ENCODE measurements around the gene SBF1.

Gene SBF1

DNA sequence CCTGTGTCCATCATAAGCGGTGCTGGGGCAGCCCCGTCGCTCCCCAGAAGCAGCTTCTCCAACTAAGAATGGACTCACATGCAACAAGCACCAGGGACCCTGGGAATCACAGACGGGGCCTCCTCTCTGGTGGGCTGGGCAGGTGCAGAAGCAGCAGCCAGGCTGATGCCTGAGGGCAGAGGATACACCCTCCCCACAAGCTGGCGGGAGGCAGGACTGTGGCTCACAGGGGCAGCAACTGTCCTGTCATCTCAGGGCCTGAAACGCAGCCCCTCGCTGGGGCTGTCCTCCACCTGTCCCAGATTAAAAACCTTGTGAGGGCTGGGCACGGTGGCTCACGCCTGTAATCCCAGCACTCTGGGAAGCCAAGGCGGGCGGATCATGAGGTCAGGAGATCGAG is 3.1 kb upstream of the SBF1 start:
- WGBS (ENCODE audit: insufficient coverage): 96% methylated on average over 10 of the region's 12 CpGs
- H3K4me1 ChIP-seq (ENCODE audit: control extremely low read depth in 1 of 4, control insufficient read depth in 4 of 4, insufficient read depth in 4 of 4, low read length in 3 of 4): peaks cover 0 to 36% (median 32%) of the 10 kb centered on the region in 4 experiments
- no peak overlapping the region for H3K27ac ChIP-seq (ENCODE audit: insufficient read depth in 1 of 2, low read depth in 1 of 2, low read length in 2 of 2, poor library complexity in 1 of 2, severe bottlenecking in 2 of 2)
- POLR2A ChIA-PET: no interaction called here
- H3K27me3 ChIP-seq (replicated peaks in 2 of 5; ENCODE audit: control insufficient read depth in 4 of 5, insufficient read depth in 5 of 5, low read length in 4 of 5): peaks cover 0 to 45% (median 18%) of the 10 kb centered on the region in 5 experiments
- no peak for DNase-seq
- no peaks in the 10 kb centered on the region for H3K36me3 ChIP-seq (ENCODE audit: control insufficient read depth in 4 of 4, insufficient read depth in 4 of 4, low read length in 3 of 4)
- CTCF ChIA-PET: interaction anchor here (1.0 kb wide), 1 partner anchor 22 kb away, joined by 3 read pairs; no protein-coding TSS in a partner anchor
- no peak overlapping the region for H3K4me3 ChIP-seq (ENCODE audit: control insufficient read depth in 1 of 7, extremely low read depth in 1 of 7, insufficient read depth in 4 of 7, low read depth in 2 of 7, low read length in 6 of 7)
- H3K9me3 ChIP-seq (ENCODE audit: control extremely low read depth in 1 of 5, control insufficient read depth in 4 of 5, insufficient read depth in 2 of 5, low read depth in 1 of 5, low read length in 4 of 5): no peaks in the 10 kb centered on the region

DNA sequence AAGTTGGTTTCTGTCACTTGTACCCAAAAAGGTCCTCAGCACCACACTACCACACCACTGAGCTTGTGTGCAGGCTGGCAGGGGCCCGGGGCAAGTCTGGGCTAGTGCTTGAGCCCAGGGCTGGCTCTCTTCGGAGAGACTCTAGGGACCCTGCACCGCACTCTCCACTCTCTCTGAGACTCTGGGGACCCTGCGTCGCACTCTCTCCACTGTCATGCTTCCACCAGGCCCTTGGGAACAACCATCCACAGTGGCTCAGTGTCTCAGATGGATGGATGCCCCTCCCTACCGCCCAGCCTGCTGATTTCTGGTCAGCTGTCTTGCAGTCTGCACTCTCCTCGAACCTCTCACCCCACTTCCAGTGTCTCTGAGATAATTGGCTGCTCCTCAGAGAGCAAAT is 2.0 kb upstream of the SBF1 start:
- no peak overlapping the region for H3K27ac ChIP-seq (ENCODE audit: insufficient read depth in 1 of 2, low read depth in 1 of 2, low read length in 2 of 2, poor library complexity in 1 of 2, severe bottlenecking in 2 of 2)
- POLR2A ChIA-PET: no interaction called here
- H3K4me3 ChIP-seq (ENCODE audit: control insufficient read depth in 1 of 7, extremely low read depth in 1 of 7, insufficient read depth in 4 of 7, low read depth in 2 of 7, low read length in 6 of 7): no peak overlapping the region
- WGBS (ENCODE audit: insufficient coverage): 97% methylated on average over 5 of the region's 7 CpGs
- H3K9me3 ChIP-seq (ENCODE audit: control extremely low read depth in 1 of 5, control insufficient read depth in 4 of 5, insufficient read depth in 2 of 5, low read depth in 1 of 5, low read length in 4 of 5): no peaks in the 10 kb centered on the region
- CTCF ChIA-PET: no interaction called here
- peaks cover 4 to 39% (median 38%) of the 10 kb centered on the region in 4 experiments for H3K4me1 ChIP-seq (ENCODE audit: control extremely low read depth in 1 of 4, control insufficient read depth in 4 of 4, insufficient read depth in 4 of 4, low read length in 3 of 4)
- no peaks in the 10 kb centered on the region for H3K36me3 ChIP-seq (ENCODE audit: control insufficient read depth in 4 of 4, insufficient read depth in 4 of 4, low read length in 3 of 4)
- peaks cover 0 to 34% (median 10%) of the 10 kb centered on the region in 5 experiments for H3K27me3 ChIP-seq (replicated peaks in 2 of 5; ENCODE audit: control insufficient read depth in 4 of 5, insufficient read depth in 5 of 5, low read length in 4 of 5)
- no peak for DNase-seq

DNA sequence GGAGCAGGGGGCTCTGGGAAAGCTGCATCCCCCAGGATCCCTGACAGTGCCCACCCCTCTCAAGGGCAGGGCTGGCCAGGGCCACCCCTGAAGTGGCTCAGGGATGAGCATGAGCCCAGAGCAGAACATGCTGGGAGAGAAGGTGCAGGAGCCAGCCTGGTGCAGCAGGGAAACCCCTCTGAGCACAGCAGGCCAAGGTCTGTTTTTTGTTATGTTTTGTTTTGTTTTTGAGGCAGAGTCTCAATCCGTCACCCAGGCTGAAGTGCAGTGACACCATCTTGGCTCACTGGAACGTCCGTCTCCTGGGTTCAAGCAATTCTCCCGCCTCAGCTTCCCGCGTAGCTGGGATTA is 792 bp upstream of the SBF1 start:
- no peak for DNase-seq
- Histone ChIP-seq H3K27ac (ENCODE audit: insufficient read depth in 1 of 2, low read depth in 1 of 2, low read length in 2 of 2, poor library complexity in 1 of 2, severe bottlenecking in 2 of 2) (peak overlapping the region in 1 of 2 experiments; percentile 68), H3K36me3 (ENCODE audit: control insufficient read depth in 4 of 4, insufficient read depth in 4 of 4, low read length in 3 of 4) (no peaks in the 10 kb centered on the region), H3K4me3 (ENCODE audit: control insufficient read depth in 1 of 7, extremely low read depth in 1 of 7, insufficient read depth in 4 of 7, low read depth in 2 of 7, low read length in 6 of 7) (peak overlapping the region in 4 of 7 experiments; percentile 72 to 76 (median 76)), H3K9me3 (ENCODE audit: control extremely low read depth in 1 of 5, control insufficient read depth in 4 of 5, insufficient read depth in 2 of 5, low read depth in 1 of 5, low read length in 4 of 5) (no peaks in the 10 kb centered on the region), H3K4me1 (ENCODE audit: control extremely low read depth in 1 of 4, control insufficient read depth in 4 of 4, insufficient read depth in 4 of 4, low read length in 3 of 4) (peaks cover 4 to 43% (median 42%) of the 10 kb centered on the region in 4 experiments), H3K27me3 (replicated peaks in 2 of 5; ENCODE audit: control insufficient read depth in 4 of 5, insufficient read depth in 5 of 5, low read length in 4 of 5) (peaks cover 0 to 22% (median 9%) of the 10 kb centered on the region in 5 experiments)
- POLR2A ChIA-PET: no interaction called here
- WGBS (ENCODE audit: insufficient coverage): no CpG with 5 or more reads among the region's 6 CpGs
- CTCF ChIA-PET: interaction anchor here (0.9 kb wide), 1 partner anchor 23 kb away, joined by 3 read pairs; no protein-coding TSS in a partner anchor

DNA sequence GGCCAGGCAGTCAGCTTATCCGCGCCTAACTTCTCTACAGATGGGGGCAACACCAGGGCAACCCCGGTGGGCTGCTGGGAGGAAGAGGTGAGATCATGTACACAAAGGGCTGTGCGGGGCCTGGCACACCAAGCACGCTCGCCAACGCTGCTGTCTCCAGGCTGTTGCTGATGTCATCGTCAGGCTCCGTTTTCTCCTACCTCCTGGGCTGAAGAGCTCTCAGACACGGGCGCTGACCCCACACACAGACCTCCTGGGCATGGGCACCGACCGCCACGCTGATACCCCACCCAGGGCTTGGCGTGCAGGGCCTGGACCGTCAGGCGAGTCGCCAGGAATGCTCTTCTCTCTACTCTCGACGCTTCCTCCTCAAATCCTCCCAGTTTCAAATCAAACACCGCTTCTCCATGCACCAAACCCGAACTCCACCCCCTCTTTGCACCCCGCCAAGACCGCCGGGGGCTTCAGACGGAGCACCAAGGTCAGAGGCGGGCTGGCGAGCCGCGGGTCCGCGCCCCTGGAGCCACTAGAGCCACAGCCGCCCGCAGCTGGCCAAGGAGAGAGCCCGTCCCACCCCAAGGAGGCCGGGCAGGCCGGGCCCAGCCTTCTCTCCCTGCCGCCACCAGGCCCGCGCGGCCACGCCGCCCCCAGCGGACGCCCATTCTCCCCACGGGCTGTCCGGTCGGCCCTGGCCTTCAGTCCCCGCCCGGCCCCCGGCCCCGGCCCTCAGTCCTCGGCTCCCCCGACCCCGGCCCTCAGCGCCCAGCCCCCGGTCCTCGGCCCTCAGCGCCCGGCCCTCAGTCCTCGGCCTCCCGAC is 772 bp downstream of the SBF1 start:
- Histone ChIP-seq H3K4me3 (ENCODE audit: control insufficient read depth in 1 of 7, extremely low read depth in 1 of 7, insufficient read depth in 4 of 7, low read depth in 2 of 7, low read length in 6 of 7) (peak overlapping the region; percentile 46 to 76 (median 72)), H3K27ac (ENCODE audit: insufficient read depth in 1 of 2, low read depth in 1 of 2, low read length in 2 of 2, poor library complexity in 1 of 2, severe bottlenecking in 2 of 2) (peak overlapping the region in 1 of 2 experiments; percentile 34), H3K4me1 (ENCODE audit: control extremely low read depth in 1 of 4, control insufficient read depth in 4 of 4, insufficient read depth in 4 of 4, low read length in 3 of 4) (peaks cover 4 to 59% (median 57%) of the 10 kb centered on the region in 4 experiments), H3K27me3 (replicated peaks in 2 of 5; ENCODE audit: control insufficient read depth in 4 of 5, insufficient read depth in 5 of 5, low read length in 4 of 5) (peaks cover 0 to 6% (median 0%) of the 10 kb centered on the region in 5 experiments), H3K9me3 (ENCODE audit: control extremely low read depth in 1 of 5, control insufficient read depth in 4 of 5, insufficient read depth in 2 of 5, low read depth in 1 of 5, low read length in 4 of 5) (no peaks in the 10 kb centered on the region), H3K36me3 (ENCODE audit: control insufficient read depth in 4 of 4, insufficient read depth in 4 of 4, low read length in 3 of 4) (no peaks in the 10 kb centered on the region)
- POLR2A ChIA-PET: no interaction called here
- no peak for DNase-seq
- WGBS (ENCODE audit: insufficient coverage): 18% methylated on average over 48 of the region's 62 CpGs
- CTCF ChIA-PET: interaction anchor here (0.9 to 2.8 kb wide), 7 partner anchors 9 to 35 kb away, joined by 3 to 13 read pairs (median 5); no protein-coding TSS in a partner anchor

DNA sequence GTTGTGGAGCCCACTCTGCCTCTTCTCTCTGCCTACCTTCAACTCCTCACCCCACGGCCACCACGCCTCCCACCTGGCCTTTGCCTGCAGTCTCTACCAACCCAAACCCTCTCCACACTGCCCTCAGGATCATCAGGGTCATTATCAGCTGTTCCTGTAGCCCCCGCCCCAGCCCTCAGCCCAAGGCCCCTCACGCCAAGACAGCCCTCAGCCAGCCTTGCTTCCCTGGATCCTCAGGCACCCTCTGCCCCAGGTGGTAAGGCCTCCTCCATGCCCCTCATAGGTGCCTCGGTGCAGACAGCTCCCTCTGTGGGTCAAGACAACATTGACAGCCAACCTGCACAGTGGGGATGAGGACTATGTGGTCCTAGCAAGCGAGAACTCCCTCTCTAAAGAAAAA is 1.7 kb downstream of the SBF1 start:
- peaks cover 4 to 69% (median 67%) of the 10 kb centered on the region in 4 experiments for H3K4me1 ChIP-seq (ENCODE audit: control extremely low read depth in 1 of 4, control insufficient read depth in 4 of 4, insufficient read depth in 4 of 4, low read length in 3 of 4)
- H3K36me3 ChIP-seq (ENCODE audit: control insufficient read depth in 4 of 4, insufficient read depth in 4 of 4, low read length in 3 of 4): no peaks in the 10 kb centered on the region
- DNase-seq: peak in 2 of 3 donors; percentile 52 to 55
- no peak overlapping the region for H3K27ac ChIP-seq (ENCODE audit: insufficient read depth in 1 of 2, low read depth in 1 of 2, low read length in 2 of 2, poor library complexity in 1 of 2, severe bottlenecking in 2 of 2)
- no peaks in the 10 kb centered on the region for H3K27me3 ChIP-seq (replicated peaks in 2 of 5; ENCODE audit: control insufficient read depth in 4 of 5, insufficient read depth in 5 of 5, low read length in 4 of 5)
- ChIA-PET CTCF (interaction anchor here (0.8 to 2.8 kb wide), 10 partner anchors 10 to 143 kb away, joined by 3 to 13 read pairs (median 4); no protein-coding TSS in a partner anchor), POLR2A (no interaction called here)
- WGBS (ENCODE audit: insufficient coverage): 79% methylated on average over 6 of the region's 6 CpGs
- H3K9me3 ChIP-seq (ENCODE audit: control extremely low read depth in 1 of 5, control insufficient read depth in 4 of 5, insufficient read depth in 2 of 5, low read depth in 1 of 5, low read length in 4 of 5): no peaks in the 10 kb centered on the region
- peak overlapping the region in 3 of 7 experiments; percentile 63 to 76 (median 75) for H3K4me3 ChIP-seq (ENCODE audit: control insufficient read depth in 1 of 7, extremely low read depth in 1 of 7, insufficient read depth in 4 of 7, low read depth in 2 of 7, low read length in 6 of 7)

DNA sequence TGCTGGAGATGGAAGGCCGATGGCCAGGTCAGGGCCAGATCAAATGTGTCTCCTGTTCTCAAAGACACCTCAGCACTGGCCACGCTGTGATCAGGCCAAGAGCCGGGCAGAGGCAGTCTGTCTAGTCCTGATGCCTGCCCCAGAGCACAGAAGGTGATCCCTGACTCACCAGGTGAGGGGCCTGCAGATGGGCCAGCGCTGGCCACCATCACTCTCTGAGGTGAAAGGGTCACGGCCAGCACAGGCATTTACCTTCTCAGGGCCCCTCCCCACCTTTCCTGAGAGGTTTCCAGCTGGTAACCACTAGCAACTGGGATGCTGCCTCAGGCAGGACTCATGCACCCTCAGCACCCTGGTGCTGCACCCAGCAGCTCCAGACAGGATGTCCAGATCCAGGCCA is 2.9 kb downstream of the SBF1 start:
- no peak for DNase-seq
- Histone ChIP-seq H3K27ac (ENCODE audit: insufficient read depth in 1 of 2, low read depth in 1 of 2, low read length in 2 of 2, poor library complexity in 1 of 2, severe bottlenecking in 2 of 2) (no peak overlapping the region), H3K4me1 (ENCODE audit: control extremely low read depth in 1 of 4, control insufficient read depth in 4 of 4, insufficient read depth in 4 of 4, low read length in 3 of 4) (peaks cover 4 to 74% (median 71%) of the 10 kb centered on the region in 4 experiments), H3K36me3 (ENCODE audit: control insufficient read depth in 4 of 4, insufficient read depth in 4 of 4, low read length in 3 of 4) (peaks cover under 1 to 7% (median 3%) of the 10 kb centered on the region in 4 experiments), H3K27me3 (replicated peaks in 2 of 5; ENCODE audit: control insufficient read depth in 4 of 5, insufficient read depth in 5 of 5, low read length in 4 of 5) (no peaks in the 10 kb centered on the region), H3K4me3 (ENCODE audit: control insufficient read depth in 1 of 7, extremely low read depth in 1 of 7, insufficient read depth in 4 of 7, low read depth in 2 of 7, low read length in 6 of 7) (no peak overlapping the region), H3K9me3 (ENCODE audit: control extremely low read depth in 1 of 5, control insufficient read depth in 4 of 5, insufficient read depth in 2 of 5, low read depth in 1 of 5, low read length in 4 of 5) (no peaks in the 10 kb centered on the region)
- CTCF ChIA-PET: interaction anchor here (0.9 to 2.8 kb wide), 5 partner anchors 12 to 196 kb away, joined by 3 to 13 read pairs (median 9); no protein-coding TSS in a partner anchor
- WGBS (ENCODE audit: insufficient coverage): 88% methylated on average over 5 of the region's 5 CpGs
- POLR2A ChIA-PET: interaction anchor here (1.4 kb wide), 1 partner anchor 8 kb away, joined by 3 read pairs; no protein-coding TSS in a partner anchor

All from common myeloid progenitor, CD34-positive (primary cell).